ENCODE data around the gene PEAR1.

The PEAR1 gene

GRCh38 chr1:156901966-156902915 lies 8.7 kb downstream of the PEAR1 start:
- DNase-seq = no peak

- no peak for DNase-seq
Observed at GRCh38 chr1:156903328-156904091, 10.0 kb downstream of the PEAR1 start.

DNA sequence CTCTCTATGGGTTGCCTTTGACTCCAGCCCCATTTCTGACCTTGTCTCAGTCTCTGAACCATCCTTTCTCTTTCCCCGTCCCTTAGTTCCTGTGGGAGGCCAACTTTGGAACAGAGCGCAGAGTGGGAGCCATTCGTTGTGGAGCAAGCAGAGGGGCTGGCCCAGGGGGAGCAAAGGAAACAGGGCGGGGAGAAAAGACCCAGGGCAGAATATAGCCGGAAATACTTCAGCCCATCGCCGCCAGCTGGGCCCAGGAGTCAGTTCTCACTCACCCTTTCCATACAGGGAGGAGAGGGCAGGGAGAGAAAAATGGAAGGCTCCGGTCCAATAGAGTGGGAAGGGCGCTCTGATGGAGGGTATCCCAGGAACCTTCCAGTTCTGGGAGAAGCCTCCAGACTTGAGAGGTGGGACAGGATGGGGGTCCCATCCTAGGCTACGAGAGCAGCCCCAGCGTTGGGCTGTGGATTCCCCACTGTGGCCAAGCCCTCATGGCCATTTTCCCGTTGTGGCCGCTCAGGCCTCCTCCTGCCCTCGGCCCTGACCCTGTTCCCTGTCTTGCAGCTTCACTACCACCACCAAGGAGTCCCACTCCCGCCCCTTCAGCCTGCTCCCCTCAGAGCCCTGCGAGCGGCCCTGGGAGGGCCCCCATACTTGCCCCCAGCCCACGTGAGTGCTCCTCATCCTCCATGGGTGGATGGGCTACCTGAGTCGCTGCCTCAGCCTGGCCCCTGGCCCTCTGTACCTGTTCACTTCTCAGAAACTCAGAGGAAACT lies 10.9 kb downstream of the PEAR1 start:
- no peak for DNase-seq

GRCh38 chr1:156905176-156905575 lies 11.7 kb downstream of the PEAR1 start:
- no peak for DNase-seq

GRCh38 chr1:156905651-156906050 lies 12.1 kb downstream of the PEAR1 start:
- no peak for DNase-seq

DNA sequence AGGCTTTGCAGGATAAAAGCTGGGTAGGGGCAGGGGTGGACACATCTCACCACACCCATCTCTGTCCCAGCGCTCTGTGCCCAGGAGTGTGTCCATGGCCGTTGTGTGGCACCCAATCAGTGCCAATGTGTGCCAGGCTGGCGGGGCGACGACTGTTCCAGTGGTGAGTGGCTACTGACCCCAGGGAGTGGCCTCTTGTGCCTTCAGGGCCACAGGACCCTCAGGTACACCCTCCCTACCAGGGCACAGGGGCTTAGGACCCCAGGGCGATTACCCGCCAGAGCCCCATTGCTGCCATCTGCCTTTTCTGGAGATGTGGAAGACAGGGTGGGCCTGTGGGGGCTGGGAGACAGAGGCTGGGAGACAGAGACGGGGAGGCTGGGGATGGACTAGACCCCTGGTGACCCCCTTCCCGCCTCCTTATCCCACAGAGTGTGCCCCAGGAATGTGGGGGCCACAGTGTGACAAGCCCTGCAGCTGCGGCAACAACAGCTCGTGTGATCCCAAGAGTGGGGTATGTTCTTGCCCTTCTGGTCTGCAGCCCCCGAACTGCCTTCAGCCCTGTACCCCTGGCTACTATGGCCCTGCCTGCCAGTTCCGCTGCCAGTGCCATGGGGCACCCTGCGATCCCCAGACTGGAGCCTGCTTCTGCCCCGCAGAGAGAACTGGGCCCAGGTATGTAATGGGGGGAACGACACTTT lies 12.8 kb downstream of the PEAR1 start:
- DNase-seq = no peak

- DNase-seq = no peak
Observed at GRCh38 chr1:156908541-156908940, 15.0 kb downstream of the PEAR1 start.

GRCh38 chr1:156908955-156909354 lies 15.4 kb downstream of the PEAR1 start:
- DNase-seq = no peak

DNA sequence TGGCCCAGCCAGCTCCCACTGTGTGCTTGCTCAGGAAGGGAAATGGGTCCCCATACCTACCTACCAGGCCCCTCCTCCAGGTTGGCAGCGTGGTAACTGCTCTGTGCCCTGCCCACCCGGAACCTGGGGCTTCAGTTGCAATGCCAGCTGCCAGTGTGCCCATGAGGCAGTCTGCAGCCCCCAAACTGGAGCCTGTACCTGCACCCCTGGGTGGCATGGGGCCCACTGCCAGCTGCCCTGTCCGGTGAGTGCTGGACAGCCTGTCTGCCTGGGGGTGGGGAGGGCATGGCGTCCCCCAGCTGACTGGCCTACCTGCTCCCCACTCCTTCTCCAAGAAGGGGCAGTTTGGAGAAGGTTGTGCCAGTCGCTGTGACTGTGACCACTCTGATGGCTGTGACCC lies 16.2 kb downstream of the PEAR1 start:
- no peak for DNase-seq

GRCh38 chr1:156910309-156910782 lies 16.8 kb downstream of the PEAR1 start:
- DNase-seq = peak; percentile 73

GRCh38 chr1:156911577-156912298 lies 18.2 kb downstream of the PEAR1 start:
- peak; percentile 73 for DNase-seq

GRCh38 chr1:156912310-156912709 lies 18.8 kb downstream of the PEAR1 start:
- no peak for DNase-seq

GRCh38 chr1:156912861-156913808 lies 19.6 kb downstream of the PEAR1 start:
- peak; percentile 83 for DNase-seq

GRCh38 chr1:156913809-156914387 lies 20.4 kb downstream of the PEAR1 start:
- DNase-seq = no peak

- peak; percentile 96 for DNase-seq
Observed at GRCh38 chr1:156914440-156914856, 20.9 kb downstream of the PEAR1 start.

DNA sequence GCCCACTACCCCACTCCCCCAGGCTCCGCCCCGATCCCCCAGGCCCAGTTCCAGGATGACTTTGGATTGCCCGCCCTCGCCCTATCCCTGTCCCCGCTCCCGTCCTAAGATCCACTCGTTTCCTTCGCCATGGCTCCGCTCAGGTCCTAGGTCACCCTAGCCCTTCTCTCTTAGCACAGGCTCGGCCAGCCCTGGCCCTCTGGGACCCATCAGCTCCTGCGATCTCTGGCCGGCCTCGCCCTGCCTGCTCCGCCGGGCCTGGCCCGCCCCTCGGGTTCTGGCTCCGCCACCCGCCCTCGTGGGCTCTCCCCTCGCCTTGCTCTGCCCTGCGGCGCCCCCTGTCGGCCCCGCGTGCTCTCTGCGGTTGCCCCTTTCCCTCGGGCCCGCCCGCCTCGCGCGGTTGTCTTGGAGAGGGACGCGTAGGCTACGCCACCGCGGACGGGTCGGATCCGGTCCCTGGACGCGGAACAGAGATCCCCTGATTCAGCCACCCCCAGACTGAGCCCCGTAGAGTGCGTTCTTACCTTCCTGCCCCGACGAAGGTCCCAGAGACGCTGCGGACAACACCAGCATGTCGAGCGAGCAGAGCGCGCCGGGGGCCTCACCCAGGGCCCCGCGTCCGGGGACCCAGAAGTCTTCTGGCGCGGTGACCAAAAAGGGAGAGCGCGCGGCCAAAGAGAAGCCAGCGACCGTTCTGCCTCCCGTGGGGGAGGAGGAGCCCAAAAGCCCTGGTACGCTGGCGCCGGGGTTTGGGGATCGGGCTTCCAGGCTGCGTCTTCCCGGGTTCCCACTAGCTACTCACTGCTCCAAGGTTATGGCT lies 26.9 kb downstream of the PEAR1 start, which contains the start of gene LRRC71:
Gene LRRC71 (plus strand): TSS at position 400 of the 820 bp plus-strand sequence. CDS start 172 bp downstream, at position 572.
- peak; percentile 93 for DNase-seq

GRCh38 chr1:156921053-156921529 lies 27.6 kb downstream of the PEAR1 start:
- DNase-seq = no peak

DNA sequence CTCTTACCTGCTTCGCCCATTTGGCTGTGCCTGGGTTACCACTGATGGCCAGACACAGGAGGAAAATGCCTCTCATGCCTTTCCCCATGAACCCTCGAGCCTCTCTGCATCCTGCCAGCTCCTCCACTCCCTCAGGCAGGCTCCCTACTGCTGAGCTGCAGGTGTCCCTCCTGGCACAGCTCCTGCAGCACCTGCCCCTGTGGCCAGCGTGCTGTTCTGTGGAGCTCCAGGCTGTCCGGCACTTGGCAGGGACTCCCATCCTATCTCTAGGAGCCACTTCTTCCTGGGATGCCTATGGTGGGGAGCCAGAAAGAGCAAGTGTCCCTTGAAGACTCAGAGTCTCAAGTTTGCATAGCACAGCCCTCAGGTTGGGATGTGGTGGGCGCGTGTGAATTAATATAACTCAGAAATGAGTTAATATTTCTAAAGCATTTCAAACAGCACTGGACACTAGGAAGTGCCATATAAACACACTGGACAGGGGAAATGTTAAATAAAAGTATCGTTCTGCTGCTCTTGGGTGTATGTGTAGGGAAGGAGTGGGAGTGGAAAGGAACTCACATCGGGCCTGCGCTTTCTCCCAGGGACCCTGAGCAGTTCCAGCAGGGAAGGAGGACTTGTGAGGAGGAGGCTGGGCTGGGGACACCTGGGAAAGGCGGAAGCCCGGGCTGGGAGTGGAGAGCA lies 29.6 kb downstream of the PEAR1 start:
- DNase-seq = no peak
